Type B pancreatic cell (in vitro differentiated cells): Measurements from ENCODE around the gene CFAP77. TPM values are rescaled to one million over a fixed set of nuclear protein-coding genes. Genes with fewer than 3 reads are reported as not detected.
"Not testable (repeated sequence)": the region's sequence is repeated elsewhere in the genome, so short reads cannot be mapped to it uniquely, and the experiment has no call there.

Experiments used
- DNase-seq: peaks from one replicate; pipeline ENCODE4 v3.0.0; 2021; ENCODE audit warnings: mixed read lengths; ENCODE audit not compliant: unreplicated experiment; ENCODE audit errors: extremely low spot score
- H3K27ac Mint-ChIP-seq: 2 replicates; pipeline ENCODE4 v1.8.0; 2021; ENCODE audit warnings: mild to moderate bottlenecking, mixed read lengths
- H3K27me3 Mint-ChIP-seq: 2 replicates; pipeline ENCODE4 v1.8.0; 2021; ENCODE audit warnings: mixed read lengths
- H3K36me3 Mint-ChIP-seq: 2 replicates; pipeline ENCODE4 v1.8.0; 2021; ENCODE audit warnings: mixed read lengths
- H3K4me1 Mint-ChIP-seq: one replicate; pipeline ENCODE4 v1.8.0; 2021; ENCODE audit warnings: mixed read lengths; ENCODE audit not compliant: unreplicated experiment
- H3K4me3 Mint-ChIP-seq: 2 replicates; pipeline ENCODE4 v1.8.0; 2021; ENCODE audit warnings: mild to moderate bottlenecking, mixed read lengths
- H3K9me3 Mint-ChIP-seq: 2 replicates; pipeline ENCODE4 v1.8.0; 2021; ENCODE audit warnings: mixed read lengths
- total RNA-seq: library from RNA; stranded (reverse); gene quantifications from 2 replicates; pipeline ENCODE4 v1.2.1, GENCODE V29; 2021; ENCODE audit warnings: low replicate concordance
- TF ChIP-seq, protein P1 (sequence below): fragments of 200-600 bp; sonication (generic); conservative IDR thresholded peaks from 2 replicates; pipeline ENCODE4 v1.5.0; 2021; ENCODE audit warnings: antibody characterized with exemption, mild to moderate bottlenecking

CFAP77 gene
- total RNA-seq, 1 donor from 2014 or later = 1.5 TPM

DNA sequence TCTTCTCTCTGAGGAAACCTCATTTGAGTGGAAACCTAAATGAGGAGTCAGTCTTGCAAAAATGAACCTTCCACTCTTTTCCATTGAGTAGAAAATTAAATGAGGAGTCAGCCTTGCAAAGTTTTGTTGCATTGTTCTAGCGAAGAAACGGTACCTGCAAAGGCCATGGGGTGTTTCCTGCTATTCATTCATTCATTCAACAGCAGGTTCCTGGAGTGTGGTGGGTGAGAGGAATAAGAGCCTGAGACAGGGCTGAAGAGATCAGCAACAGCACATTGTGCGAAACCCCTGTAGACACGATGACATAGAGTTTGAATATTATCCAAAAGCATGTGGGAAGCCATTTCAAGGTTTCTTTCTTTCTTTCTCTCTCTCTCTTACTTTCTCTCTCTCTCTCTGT lies 40.6 kb upstream of the CFAP77 start:
- H3K4me3 Mint-ChIP-seq = no peak overlapping the region
- no peaks in the 10 kb centered on the region for H3K27me3 Mint-ChIP-seq
- H3K9me3 Mint-ChIP-seq = no peaks in the 10 kb centered on the region
- TF ChIP-seq, protein P1, sequence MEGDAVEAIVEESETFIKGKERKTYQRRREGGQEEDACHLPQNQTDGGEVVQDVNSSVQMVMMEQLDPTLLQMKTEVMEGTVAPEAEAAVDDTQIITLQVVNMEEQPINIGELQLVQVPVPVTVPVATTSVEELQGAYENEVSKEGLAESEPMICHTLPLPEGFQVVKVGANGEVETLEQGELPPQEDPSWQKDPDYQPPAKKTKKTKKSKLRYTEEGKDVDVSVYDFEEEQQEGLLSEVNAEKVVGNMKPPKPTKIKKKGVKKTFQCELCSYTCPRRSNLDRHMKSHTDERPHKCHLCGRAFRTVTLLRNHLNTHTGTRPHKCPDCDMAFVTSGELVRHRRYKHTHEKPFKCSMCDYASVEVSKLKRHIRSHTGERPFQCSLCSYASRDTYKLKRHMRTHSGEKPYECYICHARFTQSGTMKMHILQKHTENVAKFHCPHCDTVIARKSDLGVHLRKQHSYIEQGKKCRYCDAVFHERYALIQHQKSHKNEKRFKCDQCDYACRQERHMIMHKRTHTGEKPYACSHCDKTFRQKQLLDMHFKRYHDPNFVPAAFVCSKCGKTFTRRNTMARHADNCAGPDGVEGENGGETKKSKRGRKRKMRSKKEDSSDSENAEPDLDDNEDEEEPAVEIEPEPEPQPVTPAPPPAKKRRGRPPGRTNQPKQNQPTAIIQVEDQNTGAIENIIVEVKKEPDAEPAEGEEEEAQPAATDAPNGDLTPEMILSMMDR = no peak
- H3K36me3 Mint-ChIP-seq = no peaks in the 10 kb centered on the region
- no peak overlapping the region for H3K27ac Mint-ChIP-seq
- no peak for DNase-seq
- peaks cover 4% of the 10 kb centered on the region for H3K4me1 Mint-ChIP-seq

- Mint-ChIP-seq H3K4me3 (no peak overlapping the region), H3K27me3 (no peaks in the 10 kb centered on the region), H3K4me1 (peaks cover 4% of the 10 kb centered on the region), H3K27ac (no peak overlapping the region), H3K9me3 (no peaks in the 10 kb centered on the region), H3K36me3 (no peaks in the 10 kb centered on the region)
- TF ChIP-seq, protein P1 = no peak
- DNase-seq = no peak
Measured at GRCh38 chr9:132370592-132370991, 39.4 kb upstream of the CFAP77 start.

DNA sequence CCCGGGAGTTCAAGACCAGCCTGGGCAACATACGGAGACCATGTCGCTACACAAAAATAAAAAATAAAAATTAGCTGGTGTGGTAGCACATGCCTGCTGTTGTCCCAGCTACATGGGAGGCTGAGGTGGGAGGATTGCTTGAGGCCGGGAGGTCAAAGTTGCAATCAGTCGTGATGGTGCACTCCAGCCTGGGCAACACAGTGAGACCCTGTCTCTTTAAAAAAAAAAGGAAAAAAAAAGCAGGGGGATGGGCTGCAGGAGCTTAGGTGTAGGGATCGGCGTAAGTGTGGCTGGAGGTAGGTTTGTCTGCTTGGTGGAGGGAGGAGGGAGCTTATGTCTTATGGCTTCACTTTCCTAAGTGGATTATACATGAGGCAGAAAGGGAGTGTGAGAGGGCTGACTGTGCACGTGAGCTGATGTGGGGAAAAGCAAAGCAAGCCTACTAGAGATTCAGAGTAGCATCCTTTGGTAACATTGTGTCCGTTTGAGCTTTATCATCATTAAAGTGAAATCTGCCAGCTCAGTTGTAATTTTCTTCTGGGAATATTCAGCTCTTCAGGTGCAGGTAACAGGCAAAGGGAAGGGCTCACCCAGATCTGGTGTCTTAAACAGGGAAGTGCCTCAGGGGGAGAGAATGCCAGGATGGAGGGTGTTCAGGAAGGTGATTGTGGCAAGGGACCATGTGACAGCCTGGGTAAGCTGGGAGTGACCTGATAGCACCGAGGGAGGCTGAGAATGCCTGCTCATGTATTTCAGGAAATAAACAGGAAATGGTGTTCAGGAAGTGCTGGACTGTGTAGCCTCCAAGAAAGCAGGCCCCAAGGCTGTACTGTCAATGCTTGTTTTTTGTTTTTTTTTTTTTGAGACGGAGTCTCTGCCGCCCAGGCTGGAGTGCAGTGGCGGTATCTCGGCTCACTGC lies 37.6 kb upstream of the CFAP77 start:
- Mint-ChIP-seq H3K4me3 (no peak overlapping the region), H3K36me3 (peaks cover 4% of the 10 kb centered on the region), H3K27ac (peak overlapping the region; percentile 54), H3K9me3 (no peaks in the 10 kb centered on the region), H3K27me3 (no peaks in the 10 kb centered on the region), H3K4me1 (peaks cover 4% of the 10 kb centered on the region)
- TF ChIP-seq, protein P1 = no peak
- no peak for DNase-seq

DNA sequence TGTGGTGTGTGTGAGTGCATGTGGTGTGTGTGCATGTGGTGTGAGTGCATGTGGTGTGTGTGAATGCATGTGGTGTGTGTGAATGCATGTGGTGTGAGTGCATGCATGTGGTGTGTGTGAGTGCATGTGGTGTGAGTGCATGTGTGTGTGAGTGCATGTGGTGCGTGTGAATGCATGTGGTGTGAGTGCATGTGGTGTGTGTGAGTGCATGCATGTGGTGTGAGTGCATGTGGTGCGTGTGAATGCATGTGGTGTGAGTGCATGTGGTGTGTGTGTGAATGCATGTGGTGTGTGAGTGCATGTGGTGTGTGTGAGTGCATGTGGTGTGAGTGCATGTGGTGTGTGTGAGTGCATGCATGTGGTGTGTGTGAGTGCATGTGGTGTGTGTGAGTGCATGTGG lies 32.2 kb upstream of the CFAP77 start:
- not testable (repeated sequence) for H3K27me3 Mint-ChIP-seq, H3K9me3 Mint-ChIP-seq, H3K4me3 Mint-ChIP-seq

DNA sequence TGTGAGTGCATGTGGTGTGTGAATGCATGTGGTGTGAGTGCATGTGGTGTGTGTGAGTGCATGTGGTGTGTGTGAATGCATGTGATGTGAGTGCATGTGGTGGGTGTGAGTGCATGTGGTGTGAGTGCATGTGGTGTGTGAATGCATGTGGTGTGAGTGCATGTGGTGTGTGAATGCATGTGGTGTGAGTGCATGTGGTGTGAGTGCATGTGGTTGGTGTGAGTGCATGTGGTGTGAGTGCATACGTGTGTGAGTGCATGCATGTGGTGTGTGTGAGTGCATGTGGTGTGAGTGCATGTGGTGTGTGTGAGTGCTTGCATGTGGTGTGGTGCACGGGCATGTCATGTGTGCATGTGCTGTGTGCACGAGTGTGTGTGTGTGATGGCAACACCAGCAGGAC lies 31.6 kb upstream of the CFAP77 start:
- not testable (repeated sequence) for DNase-seq, H3K27ac Mint-ChIP-seq, H3K4me3 Mint-ChIP-seq, H3K27me3 Mint-ChIP-seq, H3K4me1 Mint-ChIP-seq, H3K9me3 Mint-ChIP-seq
- H3K36me3 Mint-ChIP-seq = peaks cover 22% of the 10 kb centered on the region

More for the DNA sequence above, 32.2 kb upstream of the CFAP77 start:
- not testable (repeated sequence) for DNase-seq, H3K27ac Mint-ChIP-seq, H3K4me1 Mint-ChIP-seq
- H3K36me3 Mint-ChIP-seq = peaks cover 18% of the 10 kb centered on the region

- Mint-ChIP-seq H3K27ac (no peak overlapping the region), H3K9me3 (no peaks in the 10 kb centered on the region), H3K36me3 (peaks cover 23% of the 10 kb centered on the region)
Measured at GRCh38 chr9:132381966-132382541, 28.0 kb upstream of the CFAP77 start.

More at GRCh38 chr9:132381966-132382541, 28.0 kb upstream of the CFAP77 start:
- Mint-ChIP-seq H3K4me3 (no peak overlapping the region), H3K4me1 (no peaks in the 10 kb centered on the region), H3K27me3 (no peaks in the 10 kb centered on the region)
- DNase-seq = no peak
- TF ChIP-seq, protein P1 = no peak
